ENCODE data around the gene SKAP1.

SKAP1 gene

DNA sequence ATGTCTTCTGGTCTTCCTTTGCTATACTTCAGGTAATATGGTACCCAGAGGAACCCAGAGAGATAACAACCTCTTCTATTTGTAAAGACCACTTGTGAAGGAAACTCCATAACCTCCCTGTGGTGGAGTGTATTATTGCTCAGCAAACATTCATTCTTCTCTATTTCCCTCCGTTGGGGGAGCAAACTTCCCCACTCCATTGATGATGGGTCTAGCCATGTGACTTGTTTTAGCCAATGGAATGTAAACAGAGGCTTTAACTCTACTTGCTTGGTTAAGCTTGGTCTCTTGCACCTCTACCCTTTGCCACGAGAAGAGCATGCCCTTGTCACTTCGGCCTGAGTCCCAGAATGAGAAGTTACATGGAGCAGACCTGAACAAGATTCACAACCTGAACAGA lies 30.0 kb upstream of the SKAP1 start:
- H3K27me3 ChIP-seq (replicated peaks; ENCODE audit: insufficient read depth, low read length), result no peaks in the 10 kb centered on the region
- no peak overlapping the region for H3K9ac ChIP-seq (ENCODE audit: low read length)
- H3K4me2 ChIP-seq (ENCODE audit: low read depth, low read length), result no peak overlapping the region
- no peaks in the 10 kb centered on the region for H3K79me2 ChIP-seq (ENCODE audit: low read length)
- no peaks in the 10 kb centered on the region for H4K20me1 ChIP-seq (ENCODE audit: insufficient read depth, low read length)
- peak overlapping the region; percentile 84; the same call in 1 of the 2 replicates for H3K27ac ChIP-seq (ENCODE audit: low read length)
- no peak overlapping the region for H2AFZ ChIP-seq (ENCODE audit: low read length)
- H3K36me3 ChIP-seq (replicated peaks; ENCODE audit: insufficient read depth, low read length), result no peaks in the 10 kb centered on the region
- no peaks in the 10 kb centered on the region for H3K9me2 ChIP-seq (replicated peaks; ENCODE audit: insufficient read depth, low read length)
- no peak for DNase-seq
- TF ChIP-seq, protein P1, sequence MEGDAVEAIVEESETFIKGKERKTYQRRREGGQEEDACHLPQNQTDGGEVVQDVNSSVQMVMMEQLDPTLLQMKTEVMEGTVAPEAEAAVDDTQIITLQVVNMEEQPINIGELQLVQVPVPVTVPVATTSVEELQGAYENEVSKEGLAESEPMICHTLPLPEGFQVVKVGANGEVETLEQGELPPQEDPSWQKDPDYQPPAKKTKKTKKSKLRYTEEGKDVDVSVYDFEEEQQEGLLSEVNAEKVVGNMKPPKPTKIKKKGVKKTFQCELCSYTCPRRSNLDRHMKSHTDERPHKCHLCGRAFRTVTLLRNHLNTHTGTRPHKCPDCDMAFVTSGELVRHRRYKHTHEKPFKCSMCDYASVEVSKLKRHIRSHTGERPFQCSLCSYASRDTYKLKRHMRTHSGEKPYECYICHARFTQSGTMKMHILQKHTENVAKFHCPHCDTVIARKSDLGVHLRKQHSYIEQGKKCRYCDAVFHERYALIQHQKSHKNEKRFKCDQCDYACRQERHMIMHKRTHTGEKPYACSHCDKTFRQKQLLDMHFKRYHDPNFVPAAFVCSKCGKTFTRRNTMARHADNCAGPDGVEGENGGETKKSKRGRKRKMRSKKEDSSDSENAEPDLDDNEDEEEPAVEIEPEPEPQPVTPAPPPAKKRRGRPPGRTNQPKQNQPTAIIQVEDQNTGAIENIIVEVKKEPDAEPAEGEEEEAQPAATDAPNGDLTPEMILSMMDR (IDR thresholded peaks at IDR 0.05; ENCODE audit: low read length), result no peak
- TF ChIP-seq EZH2phosphoT487 (IDR thresholded peaks at IDR 0.05; ENCODE audit: low read length) (no peak), EZH2 (optimal IDR thresholded peaks at IDR 0.05; ENCODE audit: low read depth, low read length) (no peak)
- H3K9me3 ChIP-seq (replicated peaks; ENCODE audit: insufficient read depth, low read length), result no peaks in the 10 kb centered on the region
- peaks cover 28% of the 10 kb centered on the region for H3F3A ChIP-seq (ENCODE audit: insufficient read depth, low read length)
- no peak overlapping the region for H3K4me3 ChIP-seq (ENCODE audit: low read length)
- peaks cover 72% of the 10 kb centered on the region for H3K4me1 ChIP-seq (ENCODE audit: low read length)

DNA sequence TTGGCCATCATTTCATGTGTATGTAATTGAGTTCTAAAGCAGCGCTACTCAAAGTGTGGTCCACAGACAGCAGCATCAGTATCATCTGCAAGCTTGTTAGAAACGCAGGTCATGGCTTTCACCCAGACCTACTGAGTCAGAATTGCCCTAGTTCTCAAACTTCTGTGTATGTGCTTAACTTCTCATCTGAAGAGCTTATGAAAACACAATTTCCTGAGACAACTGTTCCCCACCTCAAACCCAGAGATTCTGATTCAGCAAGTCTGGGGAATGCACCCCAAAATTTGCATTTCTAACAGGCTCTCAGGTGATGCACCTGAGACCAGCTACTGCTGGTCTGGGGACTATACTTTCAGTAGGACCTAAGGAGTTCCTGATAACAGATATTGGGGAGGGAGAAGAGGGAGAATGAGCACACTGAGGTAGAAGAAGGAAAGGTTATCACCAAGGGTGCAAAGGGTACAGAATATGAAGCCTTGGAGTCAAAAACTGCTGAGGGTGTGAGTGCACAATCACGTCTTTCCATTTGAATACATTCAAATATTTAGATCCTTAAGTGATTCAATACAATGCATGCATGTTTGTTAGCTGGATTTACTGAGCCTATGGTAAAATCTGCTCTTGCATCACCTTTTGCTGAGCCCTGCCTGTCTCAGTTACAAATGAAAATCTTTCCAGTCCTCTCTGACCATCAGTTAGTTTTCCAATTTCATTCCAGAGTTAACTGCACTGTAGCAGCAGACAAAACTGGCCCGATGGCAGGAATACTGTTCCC lies 29.2 kb upstream of the SKAP1 start:
- DNase-seq, result peak; percentile 87
- peak overlapping the region; percentile 84 for H3K27ac ChIP-seq (ENCODE audit: low read length)
- 0 out of 2 replicates have a peak overlapping the region, but pooled peaks have one; percentile 13 for H2AFZ ChIP-seq (ENCODE audit: low read length)
- H3K27me3 ChIP-seq (replicated peaks; ENCODE audit: insufficient read depth, low read length), result no peaks in the 10 kb centered on the region
- peaks cover 72% of the 10 kb centered on the region for H3K4me1 ChIP-seq (ENCODE audit: low read length)
- TF ChIP-seq, protein P1 (IDR thresholded peaks at IDR 0.05; ENCODE audit: low read length), result no peak
- TF ChIP-seq EZH2 (optimal IDR thresholded peaks at IDR 0.05; ENCODE audit: low read depth, low read length) (no peak), EZH2phosphoT487 (IDR thresholded peaks at IDR 0.05; ENCODE audit: low read length) (no peak)
- no peaks in the 10 kb centered on the region for H4K20me1 ChIP-seq (ENCODE audit: insufficient read depth, low read length)
- peak overlapping the region; percentile 30; the same call in 1 of the 2 replicates for H3K9ac ChIP-seq (ENCODE audit: low read length)
- H3K79me2 ChIP-seq (ENCODE audit: low read length), result no peaks in the 10 kb centered on the region
- H3F3A ChIP-seq (ENCODE audit: insufficient read depth, low read length), result peaks cover 25% of the 10 kb centered on the region
- H3K9me2 ChIP-seq (replicated peaks; ENCODE audit: insufficient read depth, low read length), result no peaks in the 10 kb centered on the region
- no peaks in the 10 kb centered on the region for H3K36me3 ChIP-seq (replicated peaks; ENCODE audit: insufficient read depth, low read length)
- no peak overlapping the region for H3K4me3 ChIP-seq (ENCODE audit: low read length)
- H3K4me2 ChIP-seq (ENCODE audit: low read depth, low read length), result peak overlapping the region; percentile 61
- H3K9me3 ChIP-seq (replicated peaks; ENCODE audit: insufficient read depth, low read length), result no peaks in the 10 kb centered on the region

DNA sequence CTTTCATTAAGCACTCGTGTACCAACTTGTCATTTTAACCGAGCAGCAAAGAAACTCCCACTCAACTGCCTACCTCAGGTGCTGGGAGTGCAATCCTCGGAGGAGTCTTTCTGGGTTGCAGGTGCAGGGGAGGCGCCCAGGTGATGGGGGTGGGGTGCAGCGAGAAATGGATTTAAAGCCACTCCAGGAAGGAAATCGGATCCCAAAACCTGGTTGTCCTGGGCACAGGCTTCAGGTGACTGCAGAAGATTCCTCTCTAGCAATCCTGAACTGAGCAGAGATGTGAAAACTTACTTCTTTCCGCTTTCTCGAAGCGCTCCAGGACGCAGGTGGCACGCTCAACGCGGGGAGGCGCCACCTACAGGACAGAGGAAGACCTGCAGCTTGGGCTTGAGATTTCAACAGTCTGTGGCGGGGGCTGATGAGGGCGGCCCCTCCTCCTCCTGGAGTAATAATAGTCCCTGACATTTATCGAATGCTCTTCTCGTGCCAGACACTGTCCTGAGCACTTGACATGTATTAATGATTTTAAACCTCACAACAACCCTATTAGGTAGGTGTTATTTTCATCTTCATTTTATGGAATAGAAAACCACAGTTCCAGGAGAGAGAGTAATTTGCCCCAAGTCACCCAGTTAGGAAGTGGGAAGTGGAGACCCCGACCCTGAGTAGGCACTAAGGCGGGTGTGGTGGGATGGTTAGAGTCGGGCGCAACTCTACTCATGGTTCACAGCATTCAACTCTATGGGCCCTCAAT lies 27.2 kb upstream of the SKAP1 start:
- peak; percentile 89 for DNase-seq
- Histone ChIP-seq H3K27ac (ENCODE audit: low read length) (peak overlapping the region; percentile 87), H3K4me1 (ENCODE audit: low read length) (peaks cover 78% of the 10 kb centered on the region), H3F3A (ENCODE audit: insufficient read depth, low read length) (peaks cover 37% of the 10 kb centered on the region), H3K9me3 (replicated peaks; ENCODE audit: insufficient read depth, low read length) (no peaks in the 10 kb centered on the region), H3K4me2 (ENCODE audit: low read depth, low read length) (peak overlapping the region; percentile 98), H2AFZ (ENCODE audit: low read length) (peak overlapping the region; percentile 52), H3K4me3 (ENCODE audit: low read length) (peak overlapping the region; percentile 53), H3K27me3 (replicated peaks; ENCODE audit: insufficient read depth, low read length) (no peaks in the 10 kb centered on the region), H3K36me3 (replicated peaks; ENCODE audit: insufficient read depth, low read length) (no peaks in the 10 kb centered on the region), H3K79me2 (ENCODE audit: low read length) (no peaks in the 10 kb centered on the region), H3K9ac (ENCODE audit: low read length) (peak overlapping the region; percentile 69), H3K9me2 (replicated peaks; ENCODE audit: insufficient read depth, low read length) (no peaks in the 10 kb centered on the region), H4K20me1 (ENCODE audit: insufficient read depth, low read length) (no peaks in the 10 kb centered on the region)
- TF ChIP-seq EZH2 (optimal IDR thresholded peaks at IDR 0.05; ENCODE audit: low read depth, low read length), result no peak
- TF ChIP-seq, protein P1 (IDR thresholded peaks at IDR 0.05; ENCODE audit: low read length), result peak; percentile 98
